Ishikawa (cell line): ENCODE measurements around the gene EYS.

Source experiments
- CEBPB ChIP-seq: IDR thresholded peaks from 2 replicates; pipeline ENCODE4 v1.6.1; 2012
- CREB1 ChIP-seq: IDR thresholded peaks from 2 replicates; pipeline ENCODE4 v1.6.1; 2012; ENCODE audit warnings: low read depth
- EGR1 ChIP-seq: IDR thresholded peaks from 2 replicates; pipeline ENCODE4 v1.6.1; 2012
- EP300 ChIP-seq: IDR thresholded peaks from 2 replicates; pipeline ENCODE4 v1.6.1; 2012; ENCODE audit warnings: borderline replicate concordance
- FOXM1 ChIP-seq: IDR thresholded peaks from 2 replicates; pipeline ENCODE4 v1.6.1; 2012; ENCODE audit warnings: low read depth, borderline replicate concordance
- NFIC ChIP-seq: IDR thresholded peaks from 2 replicates; pipeline ENCODE4 v1.6.1; 2012
- RAD21 ChIP-seq: IDR thresholded peaks from 2 replicates; pipeline ENCODE4 v1.6.1; 2012; ENCODE audit warnings: low read depth
- REST ChIP-seq: IDR thresholded peaks from 2 replicates; pipeline ENCODE4 v1.6.1; 2012; ENCODE audit warnings: low read depth, mild to moderate bottlenecking
- TAF1 ChIP-seq: IDR thresholded peaks from 2 replicates; pipeline ENCODE4 v1.6.1; 2012; ENCODE audit warnings: low read depth, mild to moderate bottlenecking
- TCF12 ChIP-seq: IDR thresholded peaks from 2 replicates; pipeline ENCODE4 v1.6.1; 2012; ENCODE audit warnings: low read depth
- YY1 ChIP-seq: IDR thresholded peaks from 2 replicates; pipeline ENCODE4 v1.6.1; 2012; ENCODE audit warnings: low read depth
- TF ChIP-seq, protein P1 (sequence below): IDR thresholded peaks from 2 replicates; pipeline ENCODE4 v1.6.1; 2012
- TF ChIP-seq, protein P2 (sequence below): IDR thresholded peaks from 2 replicates; pipeline ENCODE4 v1.6.1; 2012

- no peak for TF ChIP-seq CEBPB
- TF ChIP-seq RAD21, result no peak
- TF ChIP-seq REST, result no peak
- TF ChIP-seq, protein P1, sequence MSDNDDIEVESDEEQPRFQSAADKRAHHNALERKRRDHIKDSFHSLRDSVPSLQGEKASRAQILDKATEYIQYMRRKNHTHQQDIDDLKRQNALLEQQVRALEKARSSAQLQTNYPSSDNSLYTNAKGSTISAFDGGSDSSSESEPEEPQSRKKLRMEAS, result no peak
- no peak for TF ChIP-seq EP300
- no peak for TF ChIP-seq CREB1
- no peak for TF ChIP-seq FOXM1
- TF ChIP-seq, protein P2, sequence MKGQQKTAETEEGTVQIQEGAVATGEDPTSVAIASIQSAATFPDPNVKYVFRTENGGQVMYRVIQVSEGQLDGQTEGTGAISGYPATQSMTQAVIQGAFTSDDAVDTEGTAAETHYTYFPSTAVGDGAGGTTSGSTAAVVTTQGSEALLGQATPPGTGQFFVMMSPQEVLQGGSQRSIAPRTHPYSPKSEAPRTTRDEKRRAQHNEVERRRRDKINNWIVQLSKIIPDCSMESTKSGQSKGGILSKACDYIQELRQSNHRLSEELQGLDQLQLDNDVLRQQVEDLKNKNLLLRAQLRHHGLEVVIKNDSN, result no peak
- no peak for TF ChIP-seq TAF1
- TF ChIP-seq YY1, result no peak
- TF ChIP-seq NFIC, result no peak
- TF ChIP-seq TCF12, result no peak
- no peak for TF ChIP-seq EGR1
Measured at GRCh38 chr6:64347411-64347810, 1359.6 kb downstream of the EYS start.
